Measurements from ENCODE around the gene PLEK2.
"Not testable (repeated sequence)": the region's sequence is repeated elsewhere in the genome, so short reads cannot be mapped to it uniquely, and the experiment has no call there.

PLEK2 gene

GRCh38 chr14:67358924-67359774 lies 52.8 kb downstream of the PLEK2 start:
- DNase-seq (ENCODE audit: low read depth in 1 of 2, low spot score in 1 of 2): peak in 1 of 2 experiments; percentile 19
- in situ Hi-C loops (cut with HindIII; ENCODE audit: low pct_unique_long_range_greater_than_20kb, low sequenced_read_pairs): no loop called here
- TF ChIP-seq JUND (IDR thresholded peaks at IDR 0.05; ENCODE audit: low read depth): no peak

- no peak for TF ChIP-seq JUND (IDR thresholded peaks at IDR 0.05; ENCODE audit: low read depth)
- in situ Hi-C loops (cut with HindIII; ENCODE audit: low pct_unique_long_range_greater_than_20kb, low sequenced_read_pairs): no loop called here
- DNase-seq (ENCODE audit: low read depth in 1 of 2, low spot score in 1 of 2): no peak
Observed at GRCh38 chr14:67357969-67358354, 54.0 kb downstream of the PLEK2 start.

DNA sequence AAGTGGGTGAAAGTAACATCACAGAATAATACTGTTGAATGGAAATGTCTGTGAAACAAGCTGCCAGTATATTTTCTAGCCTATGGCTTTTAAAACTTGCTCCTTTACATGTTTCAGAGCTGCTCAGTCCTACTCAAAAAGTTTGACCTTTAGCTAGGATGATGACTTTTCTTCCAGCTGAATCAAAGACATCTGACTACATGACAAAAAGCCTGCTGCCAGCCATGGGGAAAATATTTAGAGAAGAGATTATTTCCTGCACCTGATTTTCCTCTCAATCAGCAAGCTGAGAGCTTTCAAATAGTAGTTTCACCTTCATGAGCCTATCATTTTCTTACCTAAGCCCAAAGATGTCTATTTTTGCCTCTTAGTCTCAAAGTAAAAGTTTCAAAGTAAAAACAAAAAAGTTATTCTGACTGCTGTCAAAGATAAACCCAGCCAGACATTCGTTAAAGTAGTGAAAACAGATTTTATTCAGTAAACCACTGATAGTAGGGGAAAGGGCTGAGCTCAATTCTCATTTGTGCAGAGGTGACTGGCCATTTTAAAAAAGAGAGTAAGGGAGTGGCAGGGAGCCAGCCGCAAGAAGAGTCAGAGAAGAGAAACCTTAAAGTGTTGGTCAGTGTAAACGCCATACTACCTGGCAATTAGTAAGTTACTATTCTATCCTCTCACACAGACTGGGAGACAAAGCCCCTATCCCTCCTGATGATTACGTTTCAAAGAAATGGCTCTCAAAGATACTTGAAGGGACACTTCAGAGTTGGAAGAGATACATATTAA lies 54.6 kb downstream of the PLEK2 start:
- in situ Hi-C loops (cut with HindIII; ENCODE audit: low pct_unique_long_range_greater_than_20kb, low sequenced_read_pairs): no loop called here
- no peak for TF ChIP-seq JUND (IDR thresholded peaks at IDR 0.05; ENCODE audit: low read depth)
- DNase-seq (ENCODE audit: low read depth in 1 of 2, low spot score in 1 of 2): no peak

DNA sequence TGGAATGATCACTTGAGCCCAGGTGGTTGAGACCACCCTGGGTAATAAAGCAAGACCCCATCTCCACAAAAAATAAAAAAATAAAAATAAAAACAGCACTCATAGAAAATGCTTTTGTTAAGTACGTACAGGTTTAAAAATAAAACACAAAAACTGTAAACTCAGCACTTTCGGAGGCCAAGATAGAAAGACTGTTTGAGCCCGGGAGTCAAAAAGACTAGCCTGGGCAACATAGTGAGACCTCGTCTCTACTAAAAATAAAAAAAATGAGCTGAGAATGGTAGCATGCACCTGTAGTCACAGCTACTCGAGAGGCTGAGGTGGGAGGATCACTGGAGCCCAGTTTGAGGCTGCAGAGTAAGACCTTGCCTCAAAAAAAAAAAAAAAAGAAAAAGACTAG lies 59.9 kb downstream of the PLEK2 start:
- DNase-seq (ENCODE audit: low read depth in 1 of 2, low spot score in 1 of 2): no peak
- no peak for TF ChIP-seq JUND (IDR thresholded peaks at IDR 0.05; ENCODE audit: low read depth)
- in situ Hi-C loops (cut with HindIII; ENCODE audit: low pct_unique_long_range_greater_than_20kb, low sequenced_read_pairs): no loop called here

GRCh38 chr14:67345583-67345982 lies 66.4 kb downstream of the PLEK2 start:
- no peak for TF ChIP-seq JUND (IDR thresholded peaks at IDR 0.05; ENCODE audit: low read depth)
- DNase-seq (ENCODE audit: low read depth in 1 of 2, low spot score in 1 of 2): peak; percentile 53 to 72
- in situ Hi-C loops (cut with HindIII; ENCODE audit: low pct_unique_long_range_greater_than_20kb, low sequenced_read_pairs): no loop called here

GRCh38 chr14:67343601-67344230 lies 68.2 kb downstream of the PLEK2 start:
- in situ Hi-C loops (cut with HindIII; ENCODE audit: low pct_unique_long_range_greater_than_20kb, low sequenced_read_pairs): no loop called here
- no peak for DNase-seq (ENCODE audit: low read depth in 1 of 2, low spot score in 1 of 2)
- TF ChIP-seq JUND (IDR thresholded peaks at IDR 0.05; ENCODE audit: low read depth): no peak

- DNase-seq (ENCODE audit: low read depth in 1 of 2, low spot score in 1 of 2); in situ Hi-C loops (cut with HindIII; ENCODE audit: low pct_unique_long_range_greater_than_20kb, low sequenced_read_pairs): not testable (repeated sequence)
Observed at GRCh38 chr14:67341231-67341630, 70.7 kb downstream of the PLEK2 start.

Data from T47D (cell line).